K562 treated with DMSO at 1 percent for 48 hours (cell line): ENCODE results near the gene PERM1. TPM values are rescaled to one million over a fixed set of nuclear protein-coding genes. Genes with fewer than 3 reads are reported as not detected.

ENCODE experiments used
- total RNA-seq: library from RNA; unstranded; fragments of 300-600 nt; gene quantifications from 2 replicates; pipeline ENCODE4 v1.2.3, GENCODE V29; 2022; ENCODE audit warnings: low replicate concordance; ENCODE audit errors: extremely low read depth

PERM1 gene
- total RNA-seq = not detected in 2 replicates

GRCh38 chr1:981955-982558, at the start of gene PERM1:
TSS of gene PERM1 (minus strand) at chr1:982093. CDS start at chr1:981029, 1,064 bp downstream.

GRCh38 chr1:1020000-1020404, 38.1 kb upstream of the PERM1 start, which contains the start of gene AGRN:
TSS of gene AGRN (plus strand) at chr1:1020120. CDS start at chr1:1020173, 53 bp downstream.

GRCh38 chr1:1013105-1013921, 31.4 kb upstream of the PERM1 start, which contains the start of gene ISG15:
TSS of gene ISG15 (plus strand) at chr1:1013497. CDS start at chr1:1013574, 77 bp downstream.

GRCh38 chr1:999725-1000356, 17.9 kb upstream of the PERM1 start, which contains the start of gene HES4:
TSS of gene HES4 (minus strand) at chr1:1000097. CDS start at chr1:999973, 124 bp downstream.

GRCh38 chr1:966135-966703, 15.7 kb downstream of the PERM1 start, which contains the start of gene PLEKHN1:
TSS of gene PLEKHN1 (plus strand) at chr1:966482. CDS start at chr1:966532, 50 bp downstream.

GRCh38 chr1:960363-961131, 21.3 kb downstream of the PERM1 start, which contains the start of gene KLHL17:
TSS of gene KLHL17 (plus strand) at chr1:960584. CDS start at chr1:960694, 110 bp downstream.

GRCh38 chr1:958823-959730, 22.8 kb downstream of the PERM1 start, which contains the start of gene NOC2L:
TSS of gene NOC2L (minus strand) at chr1:959256. CDS start at chr1:959240, 16 bp downstream.

Other genes starting within 250 kb of the PERM1 start
- gene SAMD11, start 58.2 kb downstream of the PERM1 start, total RNA-seq = not detected in 2 replicates
- gene NOC2L, start 22.8 kb downstream of the PERM1 start, total RNA-seq = not detected in 2 replicates
- gene KLHL17, start 21.5 kb downstream of the PERM1 start, total RNA-seq = not detected in 2 replicates
- gene PLEKHN1, start 15.6 kb downstream of the PERM1 start, total RNA-seq = not detected in 2 replicates
- not detected in 2 replicates for gene HES4, start 18.0 kb upstream of the PERM1 start, total RNA-seq
- gene ISG15, start 31.4 kb upstream of the PERM1 start, total RNA-seq = not detected in 2 replicates
- gene AGRN, start 38.0 kb upstream of the PERM1 start, total RNA-seq = 106 TPM in 1 of 2 replicates, not detected in the other
- gene RNF223, start 92.2 kb upstream of the PERM1 start, total RNA-seq = not detected in 2 replicates
- gene C1orf159, start 134.0 kb upstream of the PERM1 start, total RNA-seq = not detected in 2 replicates
- not detected in 2 replicates for gene TTLL10, start 191.8 kb upstream of the PERM1 start, total RNA-seq
- not detected in 2 replicates for gene TNFRSF18, start 224.5 kb upstream of the PERM1 start, total RNA-seq
- not detected in 2 replicates for gene TNFRSF4, start 232.1 kb upstream of the PERM1 start, total RNA-seq
- gene SDF4, start 249.9 kb upstream of the PERM1 start, total RNA-seq = not detected in 2 replicates